A673 (cell line): ENCODE measurements around the gene CADPS2.

ENCODE experiments used
- CTCF ChIP-seq: fragments of 300-800, 200-600 bp; sonication (generic); conservative IDR thresholded peaks from 2 replicates; pipeline ENCODE4 v1.5.1; 2017; ENCODE audit warnings: low read depth, mild to moderate bottlenecking, antibody characterized with exemption, low read length, moderate library complexity, mixed read lengths
- EZH2 ChIP-seq: fragments of 200-600 bp; sonication (generic); IDR thresholded peaks from 2 replicates; pipeline ENCODE4 v1.6.1; 2017; ENCODE audit warnings: borderline replicate concordance, low read depth, mild to moderate bottlenecking, mixed read lengths, antibody characterized with exemption, low read length; ENCODE audit not compliant: poor library complexity, severe bottlenecking

- no peak for TF ChIP-seq CTCF
- no peak for TF ChIP-seq EZH2
These were observed 399.1 kb downstream of the CADPS2 start for GRCh38 chr7:122487131-122487530.
